OCI-LY7 (cell line): ENCODE results near the gene DCAF4.

Experiments
- CTCF ChIP-seq: fragments of 200-600 bp; sonication (generic); conservative IDR thresholded peaks from 2 replicates; pipeline ENCODE4 v1.5.1; 2014; ENCODE audit warnings: mild to moderate bottlenecking, antibody characterized with exemption, low read length, moderate library complexity, mixed read lengths
- EZH2phosphoT487 ChIP-seq: fragments of 200-600 bp; sonication (generic); IDR thresholded peaks from 2 replicates; pipeline ENCODE4 v1.6.1; 2018; ENCODE audit warnings: low read depth, borderline replicate concordance, mild to moderate bottlenecking, mixed run types, antibody characterized with exemption, low read length, moderate library complexity, mixed read lengths

GRCh38 chr14:72903716-72904115 is 22.5 kb upstream of the DCAF4 start:
- TF ChIP-seq CTCF (no peak), EZH2phosphoT487 (no peak)
